Suprapubic skin (tissue), 4 donors: Measurements from ENCODE around the gene PLB1. TPM values are rescaled to one million over a fixed set of nuclear protein-coding genes. Genes with fewer than 3 reads are reported as not detected.
"Not testable (repeated sequence)": the region's sequence is repeated elsewhere in the genome, so short reads cannot be mapped to it uniquely, and the experiment has no call there.

Experiments used
- DNase-seq, 2 donors: peaks; one replicate each; pipeline ENCODE4 v3.0.0-alpha.2; 2019; ENCODE audit warnings: low spot score in 2 of 2
- H3K27ac ChIP-seq: fragments of 200-600 bp; sonication (generic); one replicate; pipeline ENCODE4 v1.5.1; 2019
- H3K27me3 ChIP-seq: fragments of 200-600 bp; sonication (generic); one replicate; pipeline ENCODE4 v1.5.1; 2019
- H3K36me3 ChIP-seq: fragments of 200-600 bp; sonication (generic); one replicate; pipeline ENCODE4 v1.5.1; 2019
- H3K4me1 ChIP-seq: fragments of 200-600 bp; sonication (generic); one replicate; pipeline ENCODE4 v1.5.1; 2019
- H3K4me3 ChIP-seq: fragments of 200-600 bp; sonication (generic); one replicate; pipeline ENCODE4 v1.5.1; 2019; ENCODE audit warnings: mild to moderate bottlenecking
- H3K9me3 ChIP-seq: fragments of 200-600 bp; sonication (generic); one replicate; pipeline ENCODE4 v1.5.1; 2019
- EP300 ChIP-seq: sonication (generic); formaldehyde crosslinking; IDR thresholded peaks from one replicate; pipeline ENCODE4 v1.6.1; 2017; ENCODE audit warnings: antibody characterized with exemption
- POLR2A ChIP-seq, 2 donors: fragments of 450-650 bp; IDR thresholded peaks; one replicate each; pipeline ENCODE4 v1.6.1; 2017; ENCODE audit warnings: antibody characterized with exemption in 2 of 2, mild to moderate bottlenecking in 2 of 2, moderate library complexity in 2 of 2
- POLR2AphosphoS5 ChIP-seq, 3 donors: sonication (generic); formaldehyde crosslinking; IDR thresholded peaks; one replicate each; pipeline ENCODE4 v1.6.1; 2017; ENCODE audit warnings: antibody characterized with exemption in 3 of 3
- WGBS: methylation state at CpG from one replicate; pipeline ENCODE4 v1.1.5; 2018; 5-methylcytosine and 5-hydroxymethylcytosine counted together
- total RNA-seq, 4 donors: library from RNA; depleted of rRNA; stranded (reverse); fragments of >200 nt; gene quantifications; one replicate each; pipeline ENCODE4 v1.1.0, GENCODE V29; 2016
- TF ChIP-seq, protein P1 (sequence below), 2 donors: fragments of 200-600 bp in 1 of 2; fragments of 450-650 bp in 1 of 2; sonication (generic) in 1 of 2; IDR thresholded peaks; one replicate each; pipeline ENCODE4 v1.5.1; 2016 to 2019; ENCODE audit warnings: antibody characterized with exemption in 2 of 2, mild to moderate bottlenecking in 1 of 2, moderate library complexity in 1 of 2

Gene PLB1
- total RNA-seq, 4 donors from 2014 or later, result 3.9 to 21.6 (median 9.1) TPM

DNA sequence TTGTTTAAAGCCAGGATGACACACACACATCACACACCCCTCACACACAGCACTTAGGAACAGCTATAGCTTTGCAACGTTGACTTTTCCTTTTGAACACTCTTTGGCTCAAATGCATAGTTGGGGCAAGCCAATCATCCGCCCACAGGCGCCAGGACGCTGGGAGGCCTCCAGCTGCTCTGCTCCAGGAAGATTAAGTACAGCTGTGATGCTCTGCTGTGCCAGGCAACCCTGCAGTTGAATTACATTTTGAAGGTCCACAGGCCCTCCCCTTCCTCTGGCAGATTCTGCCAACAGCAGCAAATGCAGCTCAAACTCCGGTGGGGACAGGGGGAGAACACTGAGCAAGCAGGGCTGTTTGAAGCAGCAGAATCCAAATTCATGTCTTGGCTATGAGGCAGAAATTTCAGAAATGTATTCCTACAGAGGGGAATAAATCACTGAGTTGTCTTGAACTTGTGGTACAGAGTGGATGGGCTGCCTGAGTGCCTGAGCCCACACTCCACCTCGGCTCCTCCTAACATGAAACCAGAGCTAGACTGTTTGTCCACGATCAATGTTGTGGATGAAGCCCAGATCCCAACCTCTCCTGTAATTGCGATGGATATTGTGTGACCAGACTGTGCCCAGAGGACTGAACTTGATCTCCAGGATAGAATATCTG is 169.3 kb downstream of the PLB1 start:
- Histone ChIP-seq H3K4me1 (peaks cover 70% of the 10 kb centered on the region), H3K27me3 (no peaks in the 10 kb centered on the region), H3K27ac (peak overlapping the region; percentile 85), H3K4me3 (no peak overlapping the region), H3K9me3 (no peaks in the 10 kb centered on the region), H3K36me3 (no peaks in the 10 kb centered on the region)
- 31% methylated on average over 8 of the region's 8 CpGs for WGBS
- DNase-seq, result peak in 1 of 2 donors; percentile 72
- TF ChIP-seq, protein P1, sequence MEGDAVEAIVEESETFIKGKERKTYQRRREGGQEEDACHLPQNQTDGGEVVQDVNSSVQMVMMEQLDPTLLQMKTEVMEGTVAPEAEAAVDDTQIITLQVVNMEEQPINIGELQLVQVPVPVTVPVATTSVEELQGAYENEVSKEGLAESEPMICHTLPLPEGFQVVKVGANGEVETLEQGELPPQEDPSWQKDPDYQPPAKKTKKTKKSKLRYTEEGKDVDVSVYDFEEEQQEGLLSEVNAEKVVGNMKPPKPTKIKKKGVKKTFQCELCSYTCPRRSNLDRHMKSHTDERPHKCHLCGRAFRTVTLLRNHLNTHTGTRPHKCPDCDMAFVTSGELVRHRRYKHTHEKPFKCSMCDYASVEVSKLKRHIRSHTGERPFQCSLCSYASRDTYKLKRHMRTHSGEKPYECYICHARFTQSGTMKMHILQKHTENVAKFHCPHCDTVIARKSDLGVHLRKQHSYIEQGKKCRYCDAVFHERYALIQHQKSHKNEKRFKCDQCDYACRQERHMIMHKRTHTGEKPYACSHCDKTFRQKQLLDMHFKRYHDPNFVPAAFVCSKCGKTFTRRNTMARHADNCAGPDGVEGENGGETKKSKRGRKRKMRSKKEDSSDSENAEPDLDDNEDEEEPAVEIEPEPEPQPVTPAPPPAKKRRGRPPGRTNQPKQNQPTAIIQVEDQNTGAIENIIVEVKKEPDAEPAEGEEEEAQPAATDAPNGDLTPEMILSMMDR (IDR thresholded peaks at IDR 0.05), result no peak
- TF ChIP-seq POLR2AphosphoS5 (IDR thresholded peaks at IDR 0.05) (peak in 1 of 3 donors; percentile 49), POLR2A (IDR thresholded peaks at IDR 0.05) (no peak)

DNA sequence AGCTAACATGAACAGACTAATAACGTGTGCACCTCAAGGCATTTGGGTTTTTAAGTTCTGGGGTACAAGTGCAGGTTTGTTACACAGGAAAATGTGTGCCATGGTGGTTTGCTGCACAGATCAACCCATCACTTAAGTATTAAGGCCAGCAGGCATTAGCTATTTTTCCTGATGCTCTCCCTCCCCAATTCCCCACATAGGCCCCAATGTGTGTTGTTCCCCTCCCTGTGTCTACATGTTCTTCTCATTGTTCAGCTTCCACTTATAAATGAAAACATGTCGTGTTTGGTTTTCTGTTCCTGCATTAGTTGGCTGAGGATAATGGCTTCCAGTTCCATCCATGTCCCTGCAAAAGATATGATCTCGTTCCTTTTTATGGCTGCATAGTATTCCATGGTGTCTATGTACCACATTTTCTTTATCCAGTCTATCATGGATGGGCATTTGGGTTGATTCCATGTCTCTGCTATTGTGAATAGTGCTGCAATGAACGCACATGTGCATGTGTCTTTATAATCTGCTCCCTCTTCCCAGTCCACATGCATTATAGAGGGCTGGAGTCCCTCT is 170.0 kb downstream of the PLB1 start:
- H3K9me3 ChIP-seq, H3K27me3 ChIP-seq, DNase-seq, H3K36me3 ChIP-seq, H3K4me3 ChIP-seq: not testable (repeated sequence)
- H3K4me1 ChIP-seq, result peaks cover 65% of the 10 kb centered on the region
- H3K27ac ChIP-seq, result peak overlapping the region; percentile 85
- WGBS, result 59% methylated on average over 4 of the region's 4 CpGs

DNA sequence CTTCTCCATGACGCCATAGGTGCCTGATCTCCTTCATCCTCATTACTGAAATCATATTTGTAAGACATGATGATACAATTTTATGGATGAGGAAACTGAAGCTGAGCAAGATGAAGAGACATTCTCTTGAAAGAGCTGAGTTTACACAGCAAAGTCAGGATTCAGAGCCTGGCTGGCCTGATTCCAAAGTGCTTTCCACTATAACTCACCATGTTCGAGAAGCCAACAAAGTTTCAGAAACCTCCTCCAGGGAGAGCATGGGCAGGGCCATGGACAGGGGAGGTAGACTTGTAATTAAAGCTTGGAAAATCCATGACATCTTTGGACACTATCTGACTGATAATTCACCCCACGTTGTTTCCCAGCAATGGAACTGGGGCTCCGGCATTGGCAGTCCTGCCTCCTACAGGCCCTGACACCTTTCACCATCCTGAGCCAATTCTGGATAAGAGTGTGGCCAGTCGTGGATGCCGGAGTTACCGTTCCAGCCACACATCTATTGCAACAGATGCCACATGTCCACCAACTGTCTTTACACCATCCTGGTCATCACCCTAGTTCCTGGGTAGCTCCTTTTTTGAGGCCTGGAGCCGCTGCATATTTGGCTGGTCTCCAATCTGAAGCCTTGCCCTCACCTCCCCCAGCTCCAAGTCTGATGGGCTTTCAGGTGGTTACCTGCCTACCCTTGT is 170.8 kb downstream of the PLB1 start:
- Histone ChIP-seq H3K4me1 (peaks cover 58% of the 10 kb centered on the region), H3K27ac (no peak overlapping the region)

DNA sequence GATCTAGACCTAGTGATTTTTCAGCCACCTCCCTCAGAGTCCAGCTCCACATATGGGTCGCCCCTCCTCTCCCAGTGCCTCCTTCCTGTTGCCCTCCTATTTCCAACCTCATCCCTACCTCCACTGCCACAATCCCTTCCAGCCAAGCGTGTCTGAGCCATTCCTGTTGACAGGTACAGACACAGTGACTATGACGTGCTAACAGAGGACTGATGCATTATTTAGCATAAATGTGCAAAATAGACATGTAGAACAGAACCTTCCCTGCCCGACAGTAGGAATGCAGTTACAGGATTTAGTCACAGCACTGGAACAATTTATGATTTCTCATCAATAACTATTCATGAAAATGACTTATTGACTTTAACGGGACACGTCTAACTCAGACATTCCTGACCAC is 171.4 kb downstream of the PLB1 start:
- TF ChIP-seq, protein P1 (IDR thresholded peaks at IDR 0.05), result no peak
- TF ChIP-seq POLR2AphosphoS5 (IDR thresholded peaks at IDR 0.05), result no peak
- TF ChIP-seq EP300, result no peak
- TF ChIP-seq POLR2A (IDR thresholded peaks at IDR 0.05), result no peak
- WGBS, result 84% methylated on average over 6 of the region's 6 CpGs
- no peaks in the 10 kb centered on the region for H3K36me3 ChIP-seq
- DNase-seq, result no peak
- H3K4me3 ChIP-seq, result no peak overlapping the region
- peaks cover 51% of the 10 kb centered on the region for H3K4me1 ChIP-seq
- no peak overlapping the region for H3K27ac ChIP-seq
- no peaks in the 10 kb centered on the region for H3K27me3 ChIP-seq
- no peaks in the 10 kb centered on the region for H3K9me3 ChIP-seq

More for the DNA sequence above, 170.8 kb downstream of the PLB1 start:
- no peaks in the 10 kb centered on the region for H3K9me3 ChIP-seq
- H3K36me3 ChIP-seq, result no peaks in the 10 kb centered on the region
- no peak for DNase-seq
- TF ChIP-seq EP300 (no peak), POLR2A (IDR thresholded peaks at IDR 0.05) (no peak), POLR2AphosphoS5 (IDR thresholded peaks at IDR 0.05) (no peak)
- TF ChIP-seq, protein P1 (IDR thresholded peaks at IDR 0.05), result no peak
- H3K4me3 ChIP-seq, result no peak overlapping the region
- WGBS, result 65% methylated on average over 8 of the region's 8 CpGs
- H3K27me3 ChIP-seq, result no peaks in the 10 kb centered on the region

DNA sequence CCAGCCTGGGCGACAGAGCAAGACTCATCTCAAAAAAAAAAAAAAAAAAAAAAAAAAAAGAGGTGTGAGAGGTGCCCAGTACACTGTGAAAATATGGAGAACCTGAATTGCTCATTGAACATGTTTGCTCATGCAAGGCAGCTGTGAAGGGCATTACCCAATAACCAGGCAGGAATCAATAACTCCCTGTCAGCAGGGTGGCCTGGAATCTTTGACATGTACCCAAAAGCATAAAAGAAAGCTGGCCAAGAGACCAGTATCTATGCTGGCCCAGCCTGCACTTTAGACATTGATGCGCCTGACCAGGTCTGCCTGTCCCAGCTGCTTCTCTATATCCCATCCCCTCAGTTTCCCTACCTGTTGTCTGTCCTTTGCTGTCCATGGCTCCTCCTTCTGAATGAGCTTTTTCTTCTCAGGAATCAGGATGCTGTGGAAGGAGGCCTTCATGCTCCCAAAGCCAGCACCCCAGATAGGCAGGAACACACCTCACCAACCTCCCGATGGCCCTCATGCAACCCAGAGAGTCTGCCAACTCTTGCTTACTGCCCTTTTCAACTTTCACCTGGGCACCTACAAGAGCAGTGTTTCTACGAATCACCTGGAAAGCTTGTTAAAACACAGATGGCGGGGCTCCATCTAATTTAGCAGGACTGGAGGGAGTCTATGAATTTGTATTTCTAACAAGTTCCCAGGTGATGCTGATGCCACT is 172.4 kb downstream of the PLB1 start:
- no peak overlapping the region for H3K27ac ChIP-seq
- 82% methylated on average over 5 of the region's 5 CpGs for WGBS
- H3K4me1 ChIP-seq, result peaks cover 41% of the 10 kb centered on the region
- no peaks in the 10 kb centered on the region for H3K36me3 ChIP-seq
- TF ChIP-seq EP300 (no peak), POLR2AphosphoS5 (IDR thresholded peaks at IDR 0.05) (no peak), POLR2A (IDR thresholded peaks at IDR 0.05) (no peak)
- TF ChIP-seq, protein P1 (IDR thresholded peaks at IDR 0.05), result no peak
- DNase-seq, result no peak
- no peaks in the 10 kb centered on the region for H3K27me3 ChIP-seq
- H3K4me3 ChIP-seq, result no peak overlapping the region
- H3K9me3 ChIP-seq, result peaks cover 3% of the 10 kb centered on the region
